HepG2 (cell line): Measurements from ENCODE around the gene REST. TPM values are rescaled to one million over a fixed set of nuclear protein-coding genes. Genes with fewer than 3 reads are reported as not detected.

Experiments used
- ARID2 ChIP-seq: sonication (generic); formaldehyde crosslinking; IDR thresholded peaks from 2 replicates; pipeline ENCODE4 v1.8.1; 2022; ENCODE audit warnings: mild to moderate bottlenecking, missing genetic modification reagents, borderline replicate concordance
- ATF1 ChIP-seq: IDR thresholded peaks from 2 replicates; pipeline ENCODE4 v1.6.1; 2016; ENCODE audit warnings: mild to moderate bottlenecking, control low read depth
- CBX5 ChIP-seq: sonication (generic); formaldehyde crosslinking; IDR thresholded peaks from 2 replicates; pipeline ENCODE4 v1.4.0; 2020; ENCODE audit warnings: missing genetic modification reagents, borderline replicate concordance
- CC2D1A ChIP-seq: sonication (generic); formaldehyde crosslinking; IDR thresholded peaks from 2 replicates; pipeline ENCODE4 v1.8.1; 2023; ENCODE audit warnings: mild to moderate bottlenecking, missing genetic modification reagents
- GZF1 ChIP-seq: sonication (generic); formaldehyde crosslinking; IDR thresholded peaks from 2 replicates; pipeline ENCODE4 v1.5.1; 2020; ENCODE audit warnings: mild to moderate bottlenecking, missing genetic modification reagents
- MEIS1 ChIP-seq: sonication (generic); formaldehyde crosslinking; IDR thresholded peaks from 2 replicates; pipeline ENCODE4 v1.9.0; 2021; ENCODE audit warnings: mild to moderate bottlenecking, missing genetic modification reagents, moderate library complexity, borderline replicate concordance
- MYPOP ChIP-seq: sonication (generic); formaldehyde crosslinking; IDR thresholded peaks from 2 replicates; pipeline ENCODE4 v1.8.1; 2023; ENCODE audit warnings: mild to moderate bottlenecking, moderate library complexity, missing genetic modification reagents
- REPIN1 ChIP-seq: sonication (generic); formaldehyde crosslinking; IDR thresholded peaks from 2 replicates; pipeline ENCODE4 v1.8.0; 2022; ENCODE audit warnings: missing genetic modification reagents, low read depth, mild to moderate bottlenecking, borderline replicate concordance
- RORA ChIP-seq: sonication (generic); formaldehyde crosslinking; IDR thresholded peaks from 2 replicates; pipeline ENCODE4 v1.5.0; 2020; ENCODE audit warnings: mild to moderate bottlenecking, missing genetic modification reagents, moderate library complexity
- SIX4 ChIP-seq: sonication (generic); formaldehyde crosslinking; IDR thresholded peaks from 2 replicates; pipeline ENCODE4 v1.4.0; 2020; ENCODE audit warnings: missing genetic modification reagents
- THRA ChIP-seq: sonication (generic); formaldehyde crosslinking; IDR thresholded peaks from 2 replicates; pipeline ENCODE4 v1.4.0; 2020; ENCODE audit warnings: missing genetic modification reagents, borderline replicate concordance
- ZBTB38 ChIP-seq: sonication (generic); formaldehyde crosslinking; IDR thresholded peaks from 2 replicates; pipeline ENCODE4 v1.5.1; 2020; ENCODE audit warnings: mild to moderate bottlenecking, missing genetic modification reagents
- ZBTB4 ChIP-seq: sonication (generic); formaldehyde crosslinking; IDR thresholded peaks from 2 replicates; pipeline ENCODE4 v1.4.0; 2020; ENCODE audit warnings: missing genetic modification reagents, mild to moderate bottlenecking, borderline replicate concordance
- ZFX ChIP-seq: sonication (generic); formaldehyde crosslinking; IDR thresholded peaks from 2 replicates; pipeline ENCODE4 v1.4.0; 2020; ENCODE audit warnings: mild to moderate bottlenecking, low read depth, missing genetic modification reagents, moderate library complexity
- ZNF12 ChIP-seq: sonication (generic); formaldehyde crosslinking; IDR thresholded peaks from 2 replicates; pipeline ENCODE4 v1.5.0; 2020; ENCODE audit warnings: missing genetic modification reagents
- ZNF264 ChIP-seq: sonication (generic); formaldehyde crosslinking; IDR thresholded peaks from 2 replicates; pipeline ENCODE4 v1.4.0; 2020; ENCODE audit warnings: missing genetic modification reagents
- ZNF326 ChIP-seq: sonication (generic); formaldehyde crosslinking; IDR thresholded peaks from 2 replicates; pipeline ENCODE4 v1.4.0; 2020; ENCODE audit warnings: missing genetic modification reagents, borderline replicate concordance
- ZNF446 ChIP-seq: sonication (generic); formaldehyde crosslinking; IDR thresholded peaks from 2 replicates; pipeline ENCODE4 v1.5.0; 2020; ENCODE audit warnings: mild to moderate bottlenecking, missing genetic modification reagents
- ZNF549 ChIP-seq: sonication (generic); formaldehyde crosslinking; IDR thresholded peaks from 2 replicates; pipeline ENCODE4 v1.5.0; 2020; ENCODE audit warnings: missing genetic modification reagents
- polyA plus RNA-seq, 8 experiments: library from polyadenylated mRNA; depleted of rRNA in 3 of 8; stranded (reverse) in 7 of 8; unstranded in 1 of 8; fragments of >200 nt; fragmentation: Illumina TruSeq in 4 of 8; extraction: Trizol in 4 of 8; gene quantifications; 2 replicates each; pipeline versions ENCODE4 v1.2.1 to v1.2.3, GENCODE V29; 2011 to 2016; ENCODE audit warnings: low read depth in 4 of 8, missing spikeins in 1 of 8, mixed read lengths in 1 of 8; ENCODE audit not compliant: insufficient read depth in 1 of 8
- total RNA-seq, 5 experiments: library from RNA; depleted of rRNA; stranded (reverse); fragments of >200 nt; fragmentation: Illumina TruSeq; extraction: Trizol; gene quantifications; 2 replicates each; pipeline ENCODE4 v1.2.3, GENCODE V29; 2016; ENCODE audit warnings: low read depth in 1 of 5
- TF ChIP-seq, protein P1 (sequence below): sonication (generic); formaldehyde crosslinking; IDR thresholded peaks from 2 replicates; pipeline ENCODE4 v1.4.0; 2020; ENCODE audit warnings: missing genetic modification reagents

REST gene
- total and polyA plus RNA-seq, 2 of the 13 experiments (the other 11 are each of a cell fraction or from before 2014, with no cell fraction given): 12.7 to 22.4 TPM

- TF ChIP-seq MEIS1 (CRISPR knock-in tag) (no peak), ZFX (CRISPR knock-in tag) (peak; percentile 98), ZNF326 (CRISPR knock-in tag) (no peak), ARID2 (no peak), MYPOP (CRISPR knock-in tag) (peak; percentile 21; the same call in 1 of the 2 replicates), ZNF549 (CRISPR knock-in tag) (no peak), ZNF446 (CRISPR knock-in tag) (no peak), ZNF264 (CRISPR knock-in tag) (peak; percentile 69; the same call in 1 of the 2 replicates), REPIN1 (CRISPR knock-in tag) (0 out of 2 replicates have a peak, but pooled peaks have one; percentile 10), ZNF12 (CRISPR knock-in tag) (0 out of 2 replicates have a peak, but pooled peaks have one; percentile 38), CBX5 (no peak), THRA (CRISPR knock-in tag) (0 out of 2 replicates have a peak, but pooled peaks have one; percentile 41), ATF1 (CRISPR knock-in tag) (peak; percentile 84), RORA (CRISPR knock-in tag) (no peak), ZBTB38 (CRISPR knock-in tag) (no peak), ZBTB4 (CRISPR knock-in tag) (no peak), CC2D1A (CRISPR knock-in tag) (no peak), SIX4 (CRISPR knock-in tag) (no peak), GZF1 (CRISPR knock-in tag) (no peak)
- TF ChIP-seq, protein P1, sequence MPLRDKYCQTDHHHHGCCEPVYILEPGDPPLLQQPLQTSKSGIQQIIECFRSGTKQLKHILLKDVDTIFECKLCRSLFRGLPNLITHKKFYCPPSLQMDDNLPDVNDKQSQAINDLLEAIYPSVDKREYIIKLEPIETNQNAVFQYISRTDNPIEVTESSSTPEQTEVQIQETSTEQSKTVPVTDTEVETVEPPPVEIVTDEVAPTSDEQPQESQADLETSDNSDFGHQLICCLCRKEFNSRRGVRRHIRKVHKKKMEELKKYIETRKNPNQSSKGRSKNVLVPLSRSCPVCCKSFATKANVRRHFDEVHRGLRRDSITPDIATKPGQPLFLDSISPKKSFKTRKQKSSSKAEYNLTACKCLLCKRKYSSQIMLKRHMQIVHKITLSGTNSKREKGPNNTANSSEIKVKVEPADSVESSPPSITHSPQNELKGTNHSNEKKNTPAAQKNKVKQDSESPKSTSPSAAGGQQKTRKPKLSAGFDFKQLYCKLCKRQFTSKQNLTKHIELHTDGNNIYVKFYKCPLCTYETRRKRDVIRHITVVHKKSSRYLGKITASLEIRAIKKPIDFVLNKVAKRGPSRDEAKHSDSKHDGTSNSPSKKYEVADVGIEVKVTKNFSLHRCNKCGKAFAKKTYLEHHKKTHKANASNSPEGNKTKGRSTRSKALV (CRISPR knock-in tag): no peak
Measured at GRCh38 chr4:56978750-56979303, 71.1 kb downstream of the REST start, which contains the start of gene POLR2B (continued).
